HEK293 (cell line): ENCODE results near the gene DPM2.
A peak's percentile ranks its signal among the peaks of the same experiment; 100 is the strongest.

Experiments
- BCL11A ChIP-seq: fragments of 450-650 bp; formaldehyde crosslinking; IDR thresholded peaks from 2 replicates; pipeline ENCODE4 v1.5.1; 2016; ENCODE audit warnings: low read depth, missing biosample characterization, missing genetic modification characterization
- EGR2 ChIP-seq: fragments of 450-650 bp; formaldehyde crosslinking; IDR thresholded peaks from 2 replicates; pipeline ENCODE4 v1.5.1; 2016; ENCODE audit warnings: low read depth, missing biosample characterization, missing genetic modification characterization
- KLF16 ChIP-seq: fragments of 450-650 bp; formaldehyde crosslinking; IDR thresholded peaks from 2 replicates; pipeline ENCODE4 v1.5.1; 2017; ENCODE audit warnings: missing biosample characterization, missing genetic modification characterization
- MYNN ChIP-seq: fragments of 450-650 bp; formaldehyde crosslinking; IDR thresholded peaks from 2 replicates; pipeline ENCODE4 v1.5.1; 2016; ENCODE audit warnings: missing biosample characterization, missing genetic modification characterization, borderline replicate concordance
- MZF1 ChIP-seq: fragments of 450-650 bp; formaldehyde crosslinking; IDR thresholded peaks from 2 replicates; pipeline ENCODE4 v1.5.1; 2017; ENCODE audit warnings: missing biosample characterization, missing genetic modification characterization, borderline replicate concordance
- PRDM10 ChIP-seq: fragments of 450-650 bp; formaldehyde crosslinking; IDR thresholded peaks from 2 replicates; pipeline ENCODE4 v1.5.1; 2016; ENCODE audit warnings: missing biosample characterization, missing genetic modification characterization
- SP2 ChIP-seq: fragments of 450-650 bp; formaldehyde crosslinking; IDR thresholded peaks from 2 replicates; pipeline ENCODE4 v1.5.1; 2016; ENCODE audit warnings: missing biosample characterization, missing genetic modification characterization
- SP3 ChIP-seq: fragments of 450-650 bp; formaldehyde crosslinking; IDR thresholded peaks from 2 replicates; pipeline ENCODE4 v1.5.1; 2016; ENCODE audit warnings: missing biosample characterization, missing genetic modification characterization
- ZBTB7A ChIP-seq: fragments of 450-650 bp; formaldehyde crosslinking; IDR thresholded peaks from 2 replicates; pipeline ENCODE4 v1.5.1; 2016; ENCODE audit warnings: low read depth, missing biosample characterization, missing genetic modification characterization
- ZFHX2 ChIP-seq: fragments of 450-650 bp; formaldehyde crosslinking; conservative IDR thresholded peaks from 2 replicates; pipeline ENCODE4 v1.5.1; 2016; ENCODE audit warnings: missing biosample characterization, missing genetic modification characterization
- ZFP69B ChIP-seq: fragments of 450-650 bp; formaldehyde crosslinking; IDR thresholded peaks from 2 replicates; pipeline ENCODE4 v1.5.1; 2016; ENCODE audit warnings: missing biosample characterization, missing genetic modification characterization
- ZNF132 ChIP-seq: fragments of 450-650 bp; formaldehyde crosslinking; IDR thresholded peaks from 2 replicates; pipeline ENCODE4 v1.5.1; 2017; ENCODE audit warnings: missing biosample characterization, missing genetic modification characterization, borderline replicate concordance
- ZNF146 ChIP-seq: fragments of 450-650 bp; formaldehyde crosslinking; IDR thresholded peaks from 2 replicates; pipeline ENCODE4 v1.5.1; 2016; ENCODE audit warnings: missing biosample characterization, missing genetic modification characterization
- ZNF184 ChIP-seq: fragments of 450-650 bp; IDR thresholded peaks from 2 replicates; pipeline ENCODE4 v1.5.1; 2018; ENCODE audit warnings: missing biosample characterization, mild to moderate bottlenecking, missing genetic modification characterization
- ZNF221 ChIP-seq: fragments of 450-650 bp; formaldehyde crosslinking; IDR thresholded peaks from 2 replicates; pipeline ENCODE4 v1.5.1; 2017; ENCODE audit warnings: missing biosample characterization, missing genetic modification characterization, borderline replicate concordance
- ZNF248 ChIP-seq: fragments of 450-650 bp; formaldehyde crosslinking; IDR thresholded peaks from 2 replicates; pipeline ENCODE4 v1.5.1; 2017; ENCODE audit warnings: missing biosample characterization, missing genetic modification characterization
- ZNF354C ChIP-seq: fragments of 450-650 bp; formaldehyde crosslinking; IDR thresholded peaks from 2 replicates; pipeline ENCODE4 v1.5.1; 2016; ENCODE audit warnings: missing biosample characterization, missing genetic modification characterization, low read depth, borderline replicate concordance
- ZNF404 ChIP-seq: fragments of 450-650 bp; formaldehyde crosslinking; IDR thresholded peaks from 2 replicates; pipeline ENCODE4 v1.5.1; 2017; ENCODE audit warnings: missing biosample characterization, missing genetic modification characterization
- ZNF571 ChIP-seq: fragments of 450-650 bp; formaldehyde crosslinking; IDR thresholded peaks from 2 replicates; pipeline ENCODE4 v1.5.0; 2017; ENCODE audit warnings: missing biosample characterization, missing genetic modification characterization
- ZNF600 ChIP-seq: fragments of 450-650 bp; formaldehyde crosslinking; IDR thresholded peaks from 2 replicates; pipeline ENCODE4 v1.5.1; 2016; ENCODE audit warnings: missing biosample characterization, missing genetic modification characterization
- ZNF621 ChIP-seq: fragments of 450-650 bp; formaldehyde crosslinking; IDR thresholded peaks from 2 replicates; pipeline ENCODE4 v1.5.1; 2017; ENCODE audit warnings: missing biosample characterization, missing genetic modification characterization
- ZNF626 ChIP-seq: fragments of 450-650 bp; sonication (Bioruptor Pico); formaldehyde crosslinking; IDR thresholded peaks from 2 replicates; pipeline ENCODE4 v1.5.1; 2018; ENCODE audit warnings: missing biosample characterization, missing genetic modification characterization, inconsistent platforms
- ZNF701 ChIP-seq: fragments of 450-650 bp; formaldehyde crosslinking; IDR thresholded peaks from 2 replicates; pipeline ENCODE4 v1.5.1; 2016; ENCODE audit warnings: missing biosample characterization, missing genetic modification characterization
- ZNF785 ChIP-seq: fragments of 450-650 bp; formaldehyde crosslinking; IDR thresholded peaks from 2 replicates; pipeline ENCODE4 v1.5.1; 2016; ENCODE audit warnings: missing biosample characterization, missing genetic modification characterization
- ZSCAN23 ChIP-seq: fragments of 450-650 bp; formaldehyde crosslinking; IDR thresholded peaks from 2 replicates; pipeline ENCODE4 v1.5.1; 2016; ENCODE audit warnings: missing biosample characterization, missing genetic modification characterization
- TF ChIP-seq, protein P1 (sequence below): fragments of 450-650 bp; formaldehyde crosslinking; IDR thresholded peaks from 2 replicates; pipeline ENCODE4 v1.5.1; 2016; ENCODE audit warnings: missing biosample characterization, missing genetic modification characterization
- TF ChIP-seq, protein P2 (sequence below): fragments of 450-650 bp; formaldehyde crosslinking; IDR thresholded peaks from 2 replicates; pipeline ENCODE4 v1.5.1; 2016; ENCODE audit warnings: missing biosample characterization, missing genetic modification characterization
- TF ChIP-seq, protein P3 (sequence below): fragments of 450-650 bp; formaldehyde crosslinking; IDR thresholded peaks from 2 replicates; pipeline ENCODE4 v1.5.1; 2016; ENCODE audit warnings: missing biosample characterization, missing genetic modification characterization, low read depth
- TF ChIP-seq, protein P4 (sequence below): IDR thresholded peaks from 2 replicates; pipeline ENCODE4 v1.6.1; 2011; ENCODE audit warnings: mild to moderate bottlenecking, low read depth, low read length, borderline replicate concordance

The DPM2 gene

GRCh38 chr9:127930231-127931091, 7.2 kb downstream of the DPM2 start, which contains the start of gene PIP5KL1 (continued):
- peak; percentile 86 for TF ChIP-seq SP2 (tag by site-specific recombination)
- TF ChIP-seq MZF1 (tag by site-specific recombination) = no peak
- no peak for TF ChIP-seq ZNF621 (tag by site-specific recombination)
- no peak for TF ChIP-seq MYNN (tag by site-specific recombination)
- no peak for TF ChIP-seq ZNF785
- TF ChIP-seq ZNF571 = no peak
- no peak for TF ChIP-seq ZNF146 (tag by site-specific recombination)
- no peak for TF ChIP-seq ZFP69B
- TF ChIP-seq ZNF626 = no peak
- no peak for TF ChIP-seq ZNF184 (tag by site-specific recombination)
- TF ChIP-seq ZSCAN23 (tag by site-specific recombination) = no peak
- TF ChIP-seq ZNF600 (tag by site-specific recombination) = 0 out of 2 replicates have a peak, but pooled peaks have one; percentile 17
- peak; percentile 86 for TF ChIP-seq SP3 (tag by site-specific recombination)
- no peak for TF ChIP-seq ZNF701 (tag by site-specific recombination)
- no peak for TF ChIP-seq ZNF248 (tag by site-specific recombination)
- no peak for TF ChIP-seq ZBTB7A (tag by site-specific recombination)
- TF ChIP-seq, protein P1, sequence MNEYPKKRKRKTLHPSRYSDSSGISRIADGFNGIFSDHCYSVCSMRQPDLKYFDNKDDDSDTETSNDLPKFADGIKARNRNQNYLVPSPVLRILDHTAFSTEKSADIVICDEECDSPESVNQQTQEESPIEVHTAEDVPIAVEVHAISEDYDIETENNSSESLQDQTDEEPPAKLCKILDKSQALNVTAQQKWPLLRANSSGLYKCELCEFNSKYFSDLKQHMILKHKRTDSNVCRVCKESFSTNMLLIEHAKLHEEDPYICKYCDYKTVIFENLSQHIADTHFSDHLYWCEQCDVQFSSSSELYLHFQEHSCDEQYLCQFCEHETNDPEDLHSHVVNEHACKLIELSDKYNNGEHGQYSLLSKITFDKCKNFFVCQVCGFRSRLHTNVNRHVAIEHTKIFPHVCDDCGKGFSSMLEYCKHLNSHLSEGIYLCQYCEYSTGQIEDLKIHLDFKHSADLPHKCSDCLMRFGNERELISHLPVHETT = no peak
- TF ChIP-seq ZNF354C (tag by site-specific recombination) = no peak
- TF ChIP-seq PRDM10 (tag by site-specific recombination) = peak; percentile 74
- no peak for TF ChIP-seq ZNF132
- TF ChIP-seq, protein P2, sequence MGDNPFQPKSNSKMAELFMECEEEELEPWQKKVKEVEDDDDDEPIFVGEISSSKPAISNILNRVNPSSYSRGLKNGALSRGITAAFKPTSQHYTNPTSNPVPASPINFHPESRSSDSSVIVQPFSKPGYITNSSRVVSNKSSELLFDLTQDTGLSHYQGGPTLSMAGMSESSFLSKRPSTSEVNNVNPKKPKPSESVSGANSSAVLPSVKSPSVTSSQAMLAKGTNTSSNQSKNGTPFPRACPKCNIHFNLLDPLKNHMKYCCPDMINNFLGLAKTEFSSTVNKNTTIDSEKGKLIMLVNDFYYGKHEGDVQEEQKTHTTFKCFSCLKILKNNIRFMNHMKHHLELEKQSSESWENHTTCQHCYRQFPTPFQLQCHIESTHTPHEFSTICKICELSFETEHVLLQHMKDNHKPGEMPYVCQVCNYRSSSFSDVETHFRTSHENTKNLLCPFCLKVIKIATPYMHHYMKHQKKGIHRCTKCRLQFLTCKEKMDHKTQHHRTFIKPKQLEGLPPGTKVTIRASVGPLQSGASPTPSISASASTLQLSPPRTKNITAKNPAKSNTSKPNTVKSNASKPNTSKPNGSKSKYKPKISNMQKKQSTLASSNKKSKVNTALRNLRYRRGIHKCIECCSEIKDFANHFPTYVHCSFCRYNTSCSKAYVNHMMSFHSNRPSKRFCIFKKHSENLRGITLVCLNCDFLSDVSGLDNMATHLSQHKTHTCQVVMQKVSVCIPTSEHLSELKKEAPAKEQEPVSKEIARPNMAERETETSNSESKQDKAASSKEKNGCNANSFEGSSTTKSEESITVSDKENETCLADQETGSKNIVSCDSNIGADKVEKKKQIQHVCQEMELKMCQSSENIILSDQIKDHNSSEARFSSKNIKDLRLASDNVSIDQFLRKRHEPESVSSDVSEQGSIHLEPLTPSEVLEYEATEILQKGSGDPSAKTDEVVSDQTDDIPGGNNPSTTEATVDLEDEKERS (tag by site-specific recombination) = no peak
- TF ChIP-seq ZNF221 (tag by site-specific recombination) = no peak
- TF ChIP-seq KLF16 (tag by site-specific recombination) = 0 out of 2 replicates have a peak, but pooled peaks have one; percentile 43
- no peak for TF ChIP-seq BCL11A
- peak; percentile 79 for TF ChIP-seq ZFHX2
- TF ChIP-seq, protein P3, sequence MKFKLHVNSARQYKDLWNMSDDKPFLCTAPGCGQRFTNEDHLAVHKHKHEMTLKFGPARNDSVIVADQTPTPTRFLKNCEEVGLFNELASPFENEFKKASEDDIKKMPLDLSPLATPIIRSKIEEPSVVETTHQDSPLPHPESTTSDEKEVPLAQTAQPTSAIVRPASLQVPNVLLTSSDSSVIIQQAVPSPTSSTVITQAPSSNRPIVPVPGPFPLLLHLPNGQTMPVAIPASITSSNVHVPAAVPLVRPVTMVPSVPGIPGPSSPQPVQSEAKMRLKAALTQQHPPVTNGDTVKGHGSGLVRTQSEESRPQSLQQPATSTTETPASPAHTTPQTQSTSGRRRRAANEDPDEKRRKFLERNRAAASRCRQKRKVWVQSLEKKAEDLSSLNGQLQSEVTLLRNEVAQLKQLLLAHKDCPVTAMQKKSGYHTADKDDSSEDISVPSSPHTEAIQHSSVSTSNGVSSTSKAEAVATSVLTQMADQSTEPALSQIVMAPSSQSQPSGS (tag by site-specific recombination) = no peak
- TF ChIP-seq EGR2 (tag by site-specific recombination) = peak; percentile 65
- TF ChIP-seq, protein P4, sequence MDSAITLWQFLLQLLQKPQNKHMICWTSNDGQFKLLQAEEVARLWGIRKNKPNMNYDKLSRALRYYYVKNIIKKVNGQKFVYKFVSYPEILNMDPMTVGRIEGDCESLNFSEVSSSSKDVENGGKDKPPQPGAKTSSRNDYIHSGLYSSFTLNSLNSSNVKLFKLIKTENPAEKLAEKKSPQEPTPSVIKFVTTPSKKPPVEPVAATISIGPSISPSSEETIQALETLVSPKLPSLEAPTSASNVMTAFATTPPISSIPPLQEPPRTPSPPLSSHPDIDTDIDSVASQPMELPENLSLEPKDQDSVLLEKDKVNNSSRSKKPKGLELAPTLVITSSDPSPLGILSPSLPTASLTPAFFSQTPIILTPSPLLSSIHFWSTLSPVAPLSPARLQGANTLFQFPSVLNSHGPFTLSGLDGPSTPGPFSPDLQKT = no peak
- TF ChIP-seq ZNF404 (tag by site-specific recombination) = no peak
